HEK293 (cell line): Measurements from ENCODE around the gene PABPN1.

Source experiments
- ZNF311 ChIP-seq: fragments of 450-650 bp; formaldehyde crosslinking; IDR thresholded peaks from 2 replicates; pipeline ENCODE4 v1.5.1; 2017; ENCODE audit warnings: missing biosample characterization, missing genetic modification characterization, borderline replicate concordance
- ZNF549 ChIP-seq: fragments of 450-650 bp; IDR thresholded peaks from 2 replicates; pipeline ENCODE4 v1.5.1; 2018; ENCODE audit warnings: missing biosample characterization, missing genetic modification characterization, mild to moderate bottlenecking, inconsistent platforms, moderate library complexity
- TF ChIP-seq, protein P1 (sequence below): fragments of 450-650 bp; formaldehyde crosslinking; IDR thresholded peaks from 2 replicates; pipeline ENCODE4 v1.5.1; 2016; ENCODE audit warnings: missing biosample characterization, missing genetic modification characterization
- TF ChIP-seq, protein P2 (sequence below): fragments of 450-650 bp; formaldehyde crosslinking; IDR thresholded peaks from 2 replicates; pipeline ENCODE4 v1.5.1; 2016; ENCODE audit warnings: missing biosample characterization, missing genetic modification characterization

DNA sequence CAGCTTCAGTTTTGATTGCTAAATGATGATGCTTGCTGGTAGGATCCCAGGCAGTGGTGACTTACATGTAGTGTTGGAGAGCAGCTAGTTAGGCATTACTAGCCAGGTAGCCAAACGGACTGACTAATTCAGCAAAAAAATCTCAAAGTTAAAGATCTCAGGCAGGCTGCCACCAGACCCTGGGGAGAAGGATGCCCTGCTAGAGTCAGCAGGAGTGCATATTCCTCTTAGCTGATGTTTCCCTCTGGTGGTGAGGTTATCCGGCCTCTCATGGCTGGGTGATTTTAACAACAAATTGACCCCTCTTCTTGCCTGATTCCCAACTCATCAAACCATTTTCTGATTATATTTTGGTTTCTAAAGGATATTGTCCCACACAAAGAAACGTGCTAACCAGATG lies 40.9 kb downstream of the PABPN1 start:
- TF ChIP-seq, protein P1, sequence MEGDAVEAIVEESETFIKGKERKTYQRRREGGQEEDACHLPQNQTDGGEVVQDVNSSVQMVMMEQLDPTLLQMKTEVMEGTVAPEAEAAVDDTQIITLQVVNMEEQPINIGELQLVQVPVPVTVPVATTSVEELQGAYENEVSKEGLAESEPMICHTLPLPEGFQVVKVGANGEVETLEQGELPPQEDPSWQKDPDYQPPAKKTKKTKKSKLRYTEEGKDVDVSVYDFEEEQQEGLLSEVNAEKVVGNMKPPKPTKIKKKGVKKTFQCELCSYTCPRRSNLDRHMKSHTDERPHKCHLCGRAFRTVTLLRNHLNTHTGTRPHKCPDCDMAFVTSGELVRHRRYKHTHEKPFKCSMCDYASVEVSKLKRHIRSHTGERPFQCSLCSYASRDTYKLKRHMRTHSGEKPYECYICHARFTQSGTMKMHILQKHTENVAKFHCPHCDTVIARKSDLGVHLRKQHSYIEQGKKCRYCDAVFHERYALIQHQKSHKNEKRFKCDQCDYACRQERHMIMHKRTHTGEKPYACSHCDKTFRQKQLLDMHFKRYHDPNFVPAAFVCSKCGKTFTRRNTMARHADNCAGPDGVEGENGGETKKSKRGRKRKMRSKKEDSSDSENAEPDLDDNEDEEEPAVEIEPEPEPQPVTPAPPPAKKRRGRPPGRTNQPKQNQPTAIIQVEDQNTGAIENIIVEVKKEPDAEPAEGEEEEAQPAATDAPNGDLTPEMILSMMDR, result no peak
- TF ChIP-seq ZNF549 (tag by site-specific recombination), result no peak
- TF ChIP-seq ZNF311 (tag by site-specific recombination), result no peak
- TF ChIP-seq, protein P2, sequence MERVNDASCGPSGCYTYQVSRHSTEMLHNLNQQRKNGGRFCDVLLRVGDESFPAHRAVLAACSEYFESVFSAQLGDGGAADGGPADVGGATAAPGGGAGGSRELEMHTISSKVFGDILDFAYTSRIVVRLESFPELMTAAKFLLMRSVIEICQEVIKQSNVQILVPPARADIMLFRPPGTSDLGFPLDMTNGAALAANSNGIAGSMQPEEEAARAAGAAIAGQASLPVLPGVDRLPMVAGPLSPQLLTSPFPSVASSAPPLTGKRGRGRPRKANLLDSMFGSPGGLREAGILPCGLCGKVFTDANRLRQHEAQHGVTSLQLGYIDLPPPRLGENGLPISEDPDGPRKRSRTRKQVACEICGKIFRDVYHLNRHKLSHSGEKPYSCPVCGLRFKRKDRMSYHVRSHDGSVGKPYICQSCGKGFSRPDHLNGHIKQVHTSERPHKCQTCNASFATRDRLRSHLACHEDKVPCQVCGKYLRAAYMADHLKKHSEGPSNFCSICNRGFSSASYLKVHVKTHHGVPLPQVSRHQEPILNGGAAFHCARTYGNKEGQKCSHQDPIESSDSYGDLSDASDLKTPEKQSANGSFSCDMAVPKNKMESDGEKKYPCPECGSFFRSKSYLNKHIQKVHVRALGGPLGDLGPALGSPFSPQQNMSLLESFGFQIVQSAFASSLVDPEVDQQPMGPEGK (tag by site-specific recombination), result no peak
